K562 (cell line): ENCODE measurements around the gene FSCN2. TPM values are rescaled to one million over a fixed set of nuclear protein-coding genes. Genes with fewer than 3 reads are reported as not detected.

Source experiments
- ATAC-seq: fragments of 200-7000 bp; cut with Tn5 transposase; 3 replicates; pipeline ENCODE4 v1.9.1; 2020; ENCODE audit warnings: moderate library complexity
- BruUV-seq: library from RNA; stranded (reverse); fragments of 400-500 nt; replicated peaks from 2 replicates; lab custom pipeline; 2021; lab: Mats Ljungman, UMichigan
- CTCF ChIA-PET: fragments of 300-600 bp; formaldehyde crosslinking; extraction: SDS; loops from one replicate; lab custom pipeline; 2021; ENCODE audit warnings: low intra/inter-chr PET ratio; lab: Yijun Ruan, JAX
- POLR2A ChIA-PET: fragments of 300-600, 350-650 bp; sonication (Branson Sonifier 250); formaldehyde crosslinking; extraction: SDS; loops from one replicate; lab custom pipeline; 2021; ENCODE audit warnings: antibody characterized with exemption, inconsistent platforms; lab: Yijun Ruan, JAX
- DNase-seq, 4 experiments: peaks; one replicate each; pipeline versions ENCODE4 v3.0.0 to v3.0.0-alpha.2; 2011 to 2018; ENCODE audit warnings: low spot score in 3 of 4, mixed read lengths in 3 of 4; ENCODE audit errors: extremely low read depth in 1 of 4
- FAIRE-seq: peaks from 2 replicates; lab custom pipeline; 2011; peaks lifted over from hg19 to GRCh38; lab: Jason Lieb, UNC
- H2AFZ ChIP-seq: 2 replicates; pipeline ENCODE4 v1.6.0; 2011; ENCODE audit warnings: low read depth, low read length, control low read depth, inconsistent platforms
- H3K27ac ChIP-seq: fragments of 200-600 bp; 3 replicates; pipeline ENCODE4 v1.8.0; 2011; ENCODE audit warnings: low read depth, mild to moderate bottlenecking, control low read depth, inconsistent platforms, low read length, moderate library complexity, mixed read lengths; ENCODE audit errors: extremely low read depth
- H3K27me3 ChIP-seq, 2 experiments: fragments of 300-600 bp in 1 of 2; 2 replicates in 1 of 2; 3 replicates in 1 of 2; pipeline versions ENCODE4 v1.6.0 to v1.8.0; 2011; ENCODE audit warnings: inconsistent platforms in 2 of 2, low read length in 2 of 2, mild to moderate bottlenecking in 1 of 2, mixed read lengths in 1 of 2, moderate library complexity in 1 of 2; ENCODE audit not compliant: control insufficient read depth in 2 of 2, insufficient read depth in 2 of 2
- H3K36me3 ChIP-seq: fragments of 300-600 bp; 3 replicates; pipeline ENCODE4 v1.8.0; 2011; ENCODE audit warnings: mild to moderate bottlenecking, low read length, inconsistent platforms; ENCODE audit not compliant: control insufficient read depth, insufficient read depth
- H3K4me1 ChIP-seq, 2 experiments: fragments of 200-600 bp in 1 of 2; replicated peaks in 1 of 2; 2 replicates in 1 of 2; 3 replicates in 1 of 2; pipeline versions ENCODE4 v1.5.1 to v1.8.0; 2011; ENCODE audit warnings: inconsistent platforms in 2 of 2, low read length in 2 of 2, mild to moderate bottlenecking in 1 of 2, mixed read lengths in 1 of 2, moderate library complexity in 1 of 2; ENCODE audit not compliant: control insufficient read depth in 2 of 2, insufficient read depth in 2 of 2
- H3K4me2 ChIP-seq: 2 replicates; pipeline ENCODE4 v1.6.1; 2011; ENCODE audit warnings: low read length, control low read depth, inconsistent platforms, mixed read lengths; ENCODE audit not compliant: insufficient read depth
- H3K4me3 ChIP-seq: fragments of 200-600 bp; sonication (generic), shearing (Covaris generic); 2 replicates; pipeline ENCODE4 v1.5.1; 2016; ENCODE audit warnings: control low read depth, inconsistent platforms
- H3K79me2 ChIP-seq: fragments of 200-600 bp; 3 replicates; pipeline ENCODE4 v1.8.0; 2011; ENCODE audit warnings: low read length, inconsistent platforms; ENCODE audit not compliant: control insufficient read depth, insufficient read depth
- H3K9ac ChIP-seq, 2 experiments: 2 replicates each; pipeline versions ENCODE4 v1.6.0 to v1.6.1; 2011; ENCODE audit warnings: low read depth in 2 of 2, low read length in 2 of 2, control low read depth in 1 of 2, inconsistent platforms in 1 of 2, mild to moderate bottlenecking in 1 of 2, mixed read lengths in 1 of 2; ENCODE audit not compliant: insufficient read depth in 1 of 2
- H3K9me1 ChIP-seq: one replicate; pipeline ENCODE4 v1.6.0; 2011; ENCODE audit warnings: inconsistent platforms, mild to moderate bottlenecking, low read length, moderate library complexity; ENCODE audit not compliant: control insufficient read depth, insufficient read depth
- H3K9me3 ChIP-seq: replicated peaks from 2 replicates; pipeline ENCODE4 v1.5.1; 2011; ENCODE audit warnings: low read depth, low read length, inconsistent platforms; ENCODE audit not compliant: control insufficient read depth, insufficient read depth
- H4K20me1 ChIP-seq: replicated peaks from 2 replicates; pipeline ENCODE4 v1.6.1; 2011; ENCODE audit warnings: low read length, inconsistent platforms, mixed read lengths; ENCODE audit not compliant: control insufficient read depth, insufficient read depth
- HCFC1 ChIP-seq: IDR thresholded peaks from 2 replicates; pipeline ENCODE4 v1.6.1; 2012; ENCODE audit warnings: low read depth, low read length, improper control_type of control experiment
- ID3 ChIP-seq, 2 experiments: fragments of 250-450 bp in 1 of 2; fragments of 450-650 bp in 1 of 2; sonication (Bioruptor Pico) in 1 of 2; IDR thresholded peaks; 2 replicates each; pipeline versions ENCODE4 v1.6.1 to v1.8.0; 2016 to 2021; ENCODE audit warnings: mild to moderate bottlenecking in 2 of 2, moderate library complexity in 2 of 2, missing compliant biosample characterization in 1 of 2, missing genetic modification characterization in 1 of 2
- POLR2A ChIP-seq: fragments of 450-650 bp; conservative IDR thresholded peaks from 2 replicates; pipeline ENCODE4 v1.6.1; 2016
- POLR2AphosphoS2 ChIP-seq: IDR thresholded peaks from 2 replicates; pipeline ENCODE4 v1.6.1; 2012; ENCODE audit warnings: low read length, improper control_type of control experiment
- POLR2G ChIP-seq: fragments of 200-400 bp; formaldehyde crosslinking; IDR thresholded peaks from 2 replicates; pipeline ENCODE4 v1.6.1; 2017; ENCODE audit warnings: low read depth, mild to moderate bottlenecking, antibody characterized with exemption, low read length, moderate library complexity
- RAD21 ChIP-seq, 2 experiments: fragments of 250-450 bp in 1 of 2; fragments of 450-650 bp in 1 of 2; sonication (Bioruptor Pico) in 1 of 2; formaldehyde crosslinking in 1 of 2; IDR thresholded peaks in 1 of 2; conservative IDR thresholded peaks in 1 of 2; 2 replicates each; pipeline versions ENCODE4 v1.4.0 to v1.8.0; 2020 to 2022; ENCODE audit warnings: mild to moderate bottlenecking in 2 of 2, moderate library complexity in 1 of 2
- REST ChIP-seq, 2 experiments: fragments of 450-650 bp; formaldehyde crosslinking in 1 of 2; IDR thresholded peaks; 2 replicates each; pipeline versions ENCODE4 v1.4.0 to v1.6.1; 2014 to 2020; ENCODE audit warnings: mild to moderate bottlenecking in 2 of 2, borderline replicate concordance in 1 of 2, low read depth in 1 of 2
- SMC3 ChIP-seq: conservative IDR thresholded peaks from 2 replicates; pipeline ENCODE4 v1.6.1; 2011; ENCODE audit warnings: low read depth, low read length, improper control_type of control experiment; ENCODE audit not compliant: insufficient read depth
- ZEB2 ChIP-seq: fragments of 450-650 bp; IDR thresholded peaks from 2 replicates; pipeline ENCODE4 v1.6.1; 2016
- ZNF165 ChIP-seq: fragments of 250-450 bp; sonication (Bioruptor Pico); IDR thresholded peaks from 2 replicates; pipeline ENCODE4 v1.4.0; 2020; ENCODE audit warnings: borderline replicate concordance
- WGBS: fragments of 100-300 bp; shearing (Covaris generic); methylation state at CpG from one replicate; pipeline ENCODE4 v1.1.6; 2016; ENCODE audit warnings: low coverage, mixed read lengths; ENCODE audit not compliant: insufficient coverage; ENCODE audit errors: missing lambda C conversion rate; 5-methylcytosine and 5-hydroxymethylcytosine counted together
- in situ Hi-C: fragments of 300-500 bp; cut with MboI; formaldehyde crosslinking; loops from 4 replicates; pipeline ENCODE4 v1.15.0; 2018; ENCODE audit warnings: inconsistent platforms, mixed read lengths
- intact Hi-C: fragments of 100-400 bp; cut with micrococcal nuclease; formaldehyde crosslinking; loops from 2 replicates; pipeline ENCODE4 v1.14.2; 2022
- polyA plus RNA-seq, 8 experiments: library from polyadenylated mRNA; depleted of rRNA in 4 of 8; stranded (reverse) in 5 of 8; unstranded in 3 of 8; fragments of >200 nt; fragmentation: Nextera tagmentation in 2 of 8; fragmentation: Illumina TruSeq in 1 of 8; extraction: Ambion mirVana in 2 of 8; extraction: Trizol in 1 of 8; gene quantifications; 2 replicates each; pipeline versions ENCODE4 v1.2.1 to v1.2.3, GENCODE V29; 2011 to 2014; ENCODE audit warnings: inconsistent platforms in 1 of 8, missing spikeins in 1 of 8
- total RNA-seq, 7 experiments: library from RNA; depleted of rRNA in 6 of 7; stranded (reverse); fragments of >200 nt in 6 of 7; fragmentation: Illumina TruSeq in 2 of 7; extraction: Trizol in 2 of 7; gene quantifications; 2 replicates each; pipeline versions ENCODE4 v1.2.1 to v1.2.3, GENCODE V29; 2011 to 2021; ENCODE audit warnings: low replicate concordance in 1 of 7

The FSCN2 gene
- total and polyA plus RNA-seq, 9 of the 15 experiments (the other 6 are each of a cell fraction or from before 2014, with no cell fraction given) = 0.08 TPM; not detected in 8

- FAIRE-seq = no peak
- TF ChIP-seq POLR2A (peak; percentile 44; the same call in 1 of the 2 replicates), RAD21 (CRISPR knock-in tag; conservative IDR thresholded peaks at IDR 0.05 in 1 of 2, IDR thresholded peaks at IDR 0.05 in 1 of 2) (peak in 1 of 2 experiments; percentile 40; a peak in 1 of 4 replicates), REST (IDR thresholded peaks at IDR 0.05; ENCODE audit: borderline replicate concordance) (peak; percentile 26; the same call in 1 of the 2 replicates), REST (CRISPR knock-in tag; IDR thresholded peaks at IDR 0.05; ENCODE audit: low read depth) (no peak), POLR2G (peak; percentile 25), POLR2AphosphoS2 (peak; percentile 90; the same call in 1 of the 2 replicates), HCFC1 (no peak), ID3 (CRISPR knock-in tag; IDR thresholded peaks at IDR 0.05) (no peak), ID3 (tag; IDR thresholded peaks at IDR 0.05) (no peak), ZNF165 (CRISPR knock-in tag) (no peak), SMC3 (peak; percentile 28; the same call in 1 of the 2 replicates), ZEB2 (no peak)
Measured at GRCh38 chr17:81537343-81537855, 9.2 kb downstream of the FSCN2 start.

More at GRCh38 chr17:81537343-81537855, 9.2 kb downstream of the FSCN2 start:
- intact Hi-C loops (no loop called here), in situ Hi-C loops (no loop called here)
- no peaks in the 10 kb centered on the region for H3K79me2 ChIP-seq
- H3K9ac ChIP-seq = peak overlapping the region in 1 of 2 experiments; percentile 35; a peak in 1 of 4 replicates
- no peak overlapping the region for H3K4me3 ChIP-seq
- WGBS = 59% methylated on average over 7 of the region's 17 CpGs
- H2AFZ ChIP-seq = no peak overlapping the region
- peaks cover 27% of the 10 kb centered on the region; the same call in 2 of the 3 replicates for H3K36me3 ChIP-seq
- no peaks in the 10 kb centered on the region for H3K27me3 ChIP-seq
- BruUV-seq = no TSS peak
- no peaks in the 10 kb centered on the region for H3K9me3 ChIP-seq
- H4K20me1 ChIP-seq = peaks cover 13% of the 10 kb centered on the region; the same call in 1 of the 2 replicates
- H3K27ac ChIP-seq = no peak overlapping the region
- ATAC-seq = peak; percentile 67
- H3K4me1 ChIP-seq = peaks cover 0 to 63% of the 10 kb centered on the region in 2 experiments; a peak in 2 of 5 replicates
- POLR2A ChIA-PET = interaction anchor here (1.5 to 4.0 kb wide), 2 partner anchors 14 to 15 kb away, joined by 3 to 26 read pairs; partner anchors contain the start of gene FAAP100
- H3K9me1 ChIP-seq = peaks cover 4% of the 10 kb centered on the region
- H3K4me2 ChIP-seq = no peak overlapping the region
- CTCF ChIA-PET = interaction anchor here (0.9 to 1.9 kb wide), 2 partner anchors 282 to 284 kb away, joined by 3 to 11 read pairs; no protein-coding TSS in a partner anchor
- peak in 2 of 4 experiments; percentile 54 to 59 for DNase-seq
